Skeletal muscle tissue (tissue), 4 donors: Measurements from ENCODE around the gene ISG20L2. TPM values are rescaled to one million over a fixed set of nuclear protein-coding genes. Genes with fewer than 3 reads are reported as not detected.

ENCODE experiments used
- H3K27ac ChIP-seq: one replicate; pipeline ENCODE4 v1.7.0; 2013; ENCODE audit warnings: mild to moderate bottlenecking, low read depth, low read length, inconsistent platforms
- H3K27me3 ChIP-seq, 3 donors: one replicate each; pipeline ENCODE4 v1.7.0; 2013; ENCODE audit warnings: low read length in 3 of 3; ENCODE audit not compliant: control insufficient read depth in 3 of 3, insufficient read depth in 3 of 3
- H3K36me3 ChIP-seq, 3 donors: one replicate each; pipeline ENCODE4 v1.7.0; 2013; ENCODE audit warnings: low read length in 3 of 3; ENCODE audit not compliant: control insufficient read depth in 3 of 3, insufficient read depth in 3 of 3
- H3K4me1 ChIP-seq, 3 donors: one replicate each; pipeline ENCODE4 v1.7.0; 2013; ENCODE audit warnings: low read length in 3 of 3, mild to moderate bottlenecking in 3 of 3; ENCODE audit not compliant: control insufficient read depth in 3 of 3, insufficient read depth in 3 of 3
- H3K4me3 ChIP-seq, 3 donors: one replicate each; pipeline ENCODE4 v1.7.0; 2013; ENCODE audit warnings: low read length in 3 of 3
- H3K9ac ChIP-seq, 3 donors: one replicate each; pipeline ENCODE4 v1.7.0; 2013; ENCODE audit warnings: low read length in 3 of 3, mild to moderate bottlenecking in 3 of 3, moderate library complexity in 2 of 3, low read depth in 1 of 3
- H3K9me3 ChIP-seq, 3 donors: one replicate each; pipeline ENCODE4 v1.7.0; 2013; ENCODE audit warnings: low read length in 3 of 3; ENCODE audit not compliant: control insufficient read depth in 3 of 3
- total RNA-seq: library from RNA; depleted of rRNA; stranded (reverse); fragments of >200 nt; gene quantifications from one replicate; pipeline ENCODE4 v1.2.3, GENCODE V29; 2014
- donor health status: Osteomylitis.

ISG20L2 gene
- total RNA-seq, 1 donor from 2014 or later: 5.2 TPM

DNA sequence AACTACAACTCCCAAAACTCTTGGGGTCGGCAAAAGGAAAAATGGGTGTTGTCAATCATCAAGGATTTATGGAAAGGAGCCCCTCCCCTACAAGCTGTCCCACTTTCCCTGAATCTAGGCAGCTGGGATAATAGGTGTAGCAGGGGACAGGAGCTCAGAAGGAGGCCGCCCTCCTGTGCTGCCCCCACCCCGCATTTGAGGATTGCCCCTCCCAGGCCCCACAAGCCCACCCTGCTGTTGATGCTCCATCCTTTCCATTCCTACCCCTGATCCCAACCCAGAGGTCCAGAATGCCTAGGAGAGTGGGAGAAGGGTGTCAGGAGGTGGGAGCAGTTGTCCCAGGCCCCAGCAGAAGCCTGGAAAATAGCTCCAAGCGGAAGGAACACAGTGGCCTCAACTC, 14.2 kb upstream of the ISG20L2 start:
- H3K9me3 ChIP-seq: no peaks in the 10 kb centered on the region
- peaks cover 36 to 52% (median 40%) of the 10 kb centered on the region in 3 donors for H3K4me1 ChIP-seq
- H3K9ac ChIP-seq: no peak overlapping the region
- H3K4me3 ChIP-seq: no peak overlapping the region
- H3K27me3 ChIP-seq: no peaks in the 10 kb centered on the region
- peaks cover 26 to 30% (median 27%) of the 10 kb centered on the region in 3 donors for H3K36me3 ChIP-seq
- H3K27ac ChIP-seq: no peak overlapping the region

DNA sequence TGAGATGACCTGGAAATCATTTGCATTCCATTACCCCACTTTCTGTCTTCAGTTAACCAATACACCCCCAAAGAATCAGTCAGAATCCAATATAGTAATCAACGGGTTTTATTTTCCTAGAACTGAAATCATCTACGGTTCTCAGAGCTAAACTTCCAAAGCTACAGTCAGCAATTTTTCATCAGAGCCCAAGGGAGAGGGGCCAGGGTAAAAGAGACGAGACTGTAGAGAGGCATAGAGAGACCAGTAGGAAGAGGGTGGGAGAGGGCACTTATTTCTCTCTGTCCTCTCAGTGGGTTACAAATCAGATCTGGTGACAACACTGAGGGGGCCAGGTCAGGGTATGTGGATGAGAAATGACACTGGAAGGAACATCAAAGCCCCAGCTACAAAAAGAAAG, 13.5 kb upstream of the ISG20L2 start:
- peaks cover 30 to 45% (median 34%) of the 10 kb centered on the region in 3 donors for H3K4me1 ChIP-seq

GRCh38 chr1:156741481-156741983, 13.0 kb upstream of the ISG20L2 start:
- H3K9ac ChIP-seq: peak overlapping the region; percentile 64 to 86 (median 70)
- peaks cover 34 to 42% (median 36%) of the 10 kb centered on the region in 3 donors for H3K36me3 ChIP-seq

More for the DNA sequence above, 13.5 kb upstream of the ISG20L2 start:
- no peak overlapping the region for H3K9ac ChIP-seq
- no peaks in the 10 kb centered on the region for H3K27me3 ChIP-seq
- peaks cover 32 to 38% (median 35%) of the 10 kb centered on the region in 3 donors for H3K36me3 ChIP-seq
- no peaks in the 10 kb centered on the region for H3K9me3 ChIP-seq
- H3K4me3 ChIP-seq: peak overlapping the region in 2 of 3 donors; percentile 70 to 76
- H3K27ac ChIP-seq: peak overlapping the region; percentile 93

DNA sequence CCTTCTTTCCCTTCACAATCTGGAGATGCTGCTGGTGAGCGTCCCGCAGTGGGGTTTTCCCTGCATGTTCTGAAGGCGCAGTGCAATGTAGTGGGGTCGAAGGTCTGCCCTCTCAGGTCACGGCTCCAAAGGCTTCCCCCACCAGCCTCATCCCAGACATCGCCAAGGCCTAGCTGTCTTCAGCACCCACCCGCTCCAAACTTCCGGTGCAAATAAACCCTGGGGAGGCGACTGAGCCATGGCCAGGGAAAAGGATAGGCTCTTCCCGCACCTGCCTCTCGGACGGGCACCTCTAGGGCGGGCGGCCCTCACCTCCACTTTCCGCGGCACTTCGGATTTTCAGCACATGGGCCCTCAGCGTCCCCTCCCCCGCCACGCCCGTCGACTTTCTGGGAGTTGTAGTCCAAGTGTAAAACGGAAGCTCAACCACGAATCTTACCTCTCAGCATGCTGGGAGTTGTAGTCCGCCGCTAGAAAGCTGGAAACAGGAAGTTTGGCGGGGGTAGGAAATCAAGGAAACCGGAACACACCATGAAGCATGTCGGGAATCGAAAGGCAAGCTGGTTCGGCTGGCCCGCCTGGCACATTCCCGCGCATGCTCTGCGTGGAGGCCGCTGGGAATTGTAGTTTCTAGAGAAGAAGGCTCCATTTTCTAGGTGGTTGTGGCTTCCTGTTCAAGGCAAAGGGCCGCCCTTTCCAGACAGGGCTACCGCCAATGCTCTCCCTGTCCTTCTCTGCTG, 12.3 kb upstream of the ISG20L2 start, which contains the start of gene MRPL24:
MRPL24 (minus strand) TSS at position 348 of the 740 bp plus-strand sequence. CDS start 2,384 bp downstream, outside the sequence.
- peaks cover 36 to 44% (median 38%) of the 10 kb centered on the region in 3 donors for H3K36me3 ChIP-seq
- H3K4me3 ChIP-seq: peak within 1 kb of the TSS; percentile 84 to 100 (median 95)
- H3K4me1 ChIP-seq: peaks cover 22 to 35% (median 28%) of the 10 kb centered on the region in 3 donors
- peak within 1 kb of the TSS; percentile 93 for H3K27ac ChIP-seq
- no peaks in the 10 kb centered on the region for H3K27me3 ChIP-seq
- H3K9ac ChIP-seq: peak within 1 kb of the TSS; percentile 81 to 93 (median 86)
- H3K9me3 ChIP-seq: no peaks in the 10 kb centered on the region

More at GRCh38 chr1:156741481-156741983, 13.0 kb upstream of the ISG20L2 start:
- Histone ChIP-seq H3K27me3 (no peaks in the 10 kb centered on the region), H3K4me3 (peak overlapping the region; percentile 70 to 76 (median 76)), H3K9me3 (no peaks in the 10 kb centered on the region), H3K4me1 (peaks cover 28 to 41% (median 34%) of the 10 kb centered on the region in 3 donors), H3K27ac (peak overlapping the region; percentile 93)

DNA sequence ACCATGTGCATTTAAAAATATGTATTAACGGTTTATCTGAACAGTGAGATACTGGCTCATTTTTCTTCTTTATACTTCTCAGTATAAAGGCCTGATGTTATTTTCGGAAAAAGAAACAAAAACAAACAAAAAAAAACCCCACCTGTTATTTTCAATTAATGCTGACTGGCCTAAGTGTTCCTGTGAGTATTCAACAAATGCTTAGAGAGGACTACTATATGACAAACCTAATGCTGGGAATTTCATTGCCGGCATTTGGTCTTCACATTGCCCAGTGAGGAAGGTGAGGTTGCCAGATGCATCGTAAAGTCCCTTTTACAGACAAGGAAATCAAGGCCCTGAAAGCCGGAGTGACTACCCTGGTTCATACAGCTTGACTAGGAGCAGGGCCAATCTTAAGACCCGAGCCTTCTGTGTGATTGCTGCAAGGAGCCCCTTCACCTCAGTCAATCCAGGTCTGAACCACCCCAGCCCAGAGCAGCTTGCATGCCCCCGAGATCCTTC, 11.7 kb upstream of the ISG20L2 start:
- Histone ChIP-seq H3K4me3 (peak overlapping the region; percentile 84 to 100 (median 95)), H3K27me3 (no peaks in the 10 kb centered on the region), H3K4me1 (peaks cover 16 to 29% (median 22%) of the 10 kb centered on the region in 3 donors), H3K27ac (peak overlapping the region; percentile 93), H3K9ac (peak overlapping the region; percentile 77 to 93 (median 81)), H3K36me3 (peaks cover 36 to 44% (median 42%) of the 10 kb centered on the region in 3 donors), H3K9me3 (no peaks in the 10 kb centered on the region)

DNA sequence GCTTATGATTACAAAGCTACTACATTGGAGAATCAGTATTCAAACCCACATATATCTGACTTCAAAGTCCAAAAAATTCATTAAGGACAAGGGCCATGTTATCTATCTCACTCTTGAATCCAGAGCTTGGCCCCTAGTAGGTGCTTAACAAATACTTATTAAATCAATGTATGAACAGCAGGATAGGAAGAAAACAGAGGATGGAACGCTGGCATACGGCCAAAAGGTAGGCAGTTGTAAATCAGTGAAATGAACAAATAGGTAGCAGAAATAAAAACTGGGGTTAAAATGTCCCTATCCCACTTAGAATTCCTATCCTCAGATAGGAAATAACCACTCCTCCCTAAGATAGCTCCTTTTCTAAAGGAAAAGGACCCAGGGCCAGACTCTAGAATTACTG, 10.3 kb upstream of the ISG20L2 start:
- Histone ChIP-seq H3K9me3 (no peaks in the 10 kb centered on the region), H3K36me3 (peaks cover 36 to 39% (median 37%) of the 10 kb centered on the region in 3 donors), H3K27ac (no peak overlapping the region)

DNA sequence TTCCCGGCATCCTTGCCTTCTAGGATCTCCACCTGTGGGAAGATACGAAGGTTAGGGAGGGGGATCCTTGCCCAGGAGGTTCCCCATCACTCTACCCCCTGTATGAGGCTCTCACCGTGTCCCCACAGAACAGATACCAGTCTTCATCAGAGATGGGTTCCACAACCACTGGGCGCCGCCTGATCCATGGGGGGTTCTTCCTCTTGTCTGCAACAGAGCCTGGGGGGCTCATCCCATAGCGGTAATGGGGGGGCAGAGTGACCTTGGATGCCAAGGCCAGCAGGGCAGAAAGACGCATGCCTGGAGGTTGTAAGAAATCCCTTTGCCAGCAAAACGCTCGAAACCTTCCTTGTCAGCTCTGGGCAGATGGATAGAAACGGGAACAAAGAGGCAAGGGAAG, 9.8 kb upstream of the ISG20L2 start:
- H3K9ac ChIP-seq: no peak overlapping the region
- no peaks in the 10 kb centered on the region for H3K9me3 ChIP-seq
- no peaks in the 10 kb centered on the region for H3K27me3 ChIP-seq
- H3K4me3 ChIP-seq: no peak overlapping the region
- H3K4me1 ChIP-seq: peaks cover 14 to 22% (median 15%) of the 10 kb centered on the region in 3 donors
- H3K36me3 ChIP-seq: peaks cover 34 to 39% (median 34%) of the 10 kb centered on the region in 3 donors
- H3K27ac ChIP-seq: no peak overlapping the region

More for the DNA sequence above, 10.3 kb upstream of the ISG20L2 start:
- Histone ChIP-seq H3K4me3 (no peak overlapping the region), H3K27me3 (no peaks in the 10 kb centered on the region), H3K4me1 (peaks cover 14 to 22% (median 15%) of the 10 kb centered on the region in 3 donors), H3K9ac (no peak overlapping the region)

GRCh38 chr1:156733989-156734584, 5.5 kb upstream of the ISG20L2 start:
- Histone ChIP-seq H3K27ac (no peak overlapping the region), H3K9me3 (no peaks in the 10 kb centered on the region), H3K27me3 (no peaks in the 10 kb centered on the region), H3K4me3 (no peak overlapping the region), H3K4me1 (peaks cover under 1 to 11% (median 7%) of the 10 kb centered on the region in 3 donors), H3K9ac (no peak overlapping the region), H3K36me3 (peaks cover 20 to 43% (median 41%) of the 10 kb centered on the region in 3 donors)

- Histone ChIP-seq H3K36me3 (peaks cover 17 to 30% (median 28%) of the 10 kb centered on the region in 3 donors), H3K9ac (peak within 1 kb of the TSS; percentile 92 to 96 (median 95)), H3K9me3 (no peaks in the 10 kb centered on the region), H3K27me3 (no peaks in the 10 kb centered on the region), H3K4me3 (peak within 1 kb of the TSS; percentile 88 to 100 (median 99)), H3K27ac (peak within 1 kb of the TSS; percentile 97), H3K4me1 (peaks cover 36 to 53% (median 41%) of the 10 kb centered on the region in 3 donors)
Measured at GRCh38 chr1:156727926-156728598, 504 bp downstream of the ISG20L2 start, which contains the start of gene METTL25B. Gene METTL25B (plus strand): TSS chr1:156728469. CDS start chr1:156729105, 636 bp downstream.
